ENCODE measurements around the gene RAB3GAP1. TPM values are rescaled to one million over a fixed set of nuclear protein-coding genes. Genes with fewer than 3 reads are reported as not detected.

Gene RAB3GAP1
- total RNA-seq, 1 experiment from 2014 or later: 32.0 TPM

- Mint-ChIP-seq H3K36me3 (ENCODE audit: insufficient read depth in 1 of 3, low read depth in 3 of 3) (peaks cover 0 to 6% (median 3%) of the 10 kb centered on the region in 3 experiments; a peak in 4 of 7 replicates), H3K4me3 (no peak overlapping the region), H3K27ac (no peak overlapping the region), H3K27me3 (ENCODE audit: low read depth) (no peaks in the 10 kb centered on the region), H3K4me1 (no peaks in the 10 kb centered on the region), H3K9me3 (no peaks in the 10 kb centered on the region)
- no peak overlapping the region for H2BK20ac ChIP-seq (ENCODE audit: low read depth, low read length, poor library complexity, severe bottlenecking)
- no peak overlapping the region for H3K9ac ChIP-seq (ENCODE audit: extremely low read depth, insufficient read length, low read length)
- no peak overlapping the region for H2BK120ac ChIP-seq (ENCODE audit: low read depth, low read length, poor library complexity, severe bottlenecking)
- H3T11ph ChIP-seq (ENCODE audit: low read length): no peak overlapping the region
- H2AK5ac ChIP-seq (ENCODE audit: insufficient read length, low read length): no peak overlapping the region
- H4K8ac ChIP-seq (replicated peaks; ENCODE audit: insufficient read length, low read depth, low read length): no peak overlapping the region
- no peaks in the 10 kb centered on the region for H3K79me2 ChIP-seq (ENCODE audit: insufficient read depth, low read length)
- no peak overlapping the region for H2BK5ac ChIP-seq (ENCODE audit: insufficient read length, low read length)
- H3K27ac ChIP-seq (ENCODE audit: insufficient read length, low read depth, low read length): no peak overlapping the region
- no peak overlapping the region for H3K18ac ChIP-seq (ENCODE audit: insufficient read length, low read depth, low read length)
- H3K27me3 ChIP-seq (ENCODE audit: insufficient read depth, low read length): no peaks in the 10 kb centered on the region
- no peak overlapping the region for H2BK12ac ChIP-seq (ENCODE audit: insufficient read length, low read depth, low read length)
- H4K20me1 ChIP-seq (ENCODE audit: control insufficient read depth, insufficient read depth, insufficient read length): no peaks in the 10 kb centered on the region
- TF ChIP-seq, protein P1, sequence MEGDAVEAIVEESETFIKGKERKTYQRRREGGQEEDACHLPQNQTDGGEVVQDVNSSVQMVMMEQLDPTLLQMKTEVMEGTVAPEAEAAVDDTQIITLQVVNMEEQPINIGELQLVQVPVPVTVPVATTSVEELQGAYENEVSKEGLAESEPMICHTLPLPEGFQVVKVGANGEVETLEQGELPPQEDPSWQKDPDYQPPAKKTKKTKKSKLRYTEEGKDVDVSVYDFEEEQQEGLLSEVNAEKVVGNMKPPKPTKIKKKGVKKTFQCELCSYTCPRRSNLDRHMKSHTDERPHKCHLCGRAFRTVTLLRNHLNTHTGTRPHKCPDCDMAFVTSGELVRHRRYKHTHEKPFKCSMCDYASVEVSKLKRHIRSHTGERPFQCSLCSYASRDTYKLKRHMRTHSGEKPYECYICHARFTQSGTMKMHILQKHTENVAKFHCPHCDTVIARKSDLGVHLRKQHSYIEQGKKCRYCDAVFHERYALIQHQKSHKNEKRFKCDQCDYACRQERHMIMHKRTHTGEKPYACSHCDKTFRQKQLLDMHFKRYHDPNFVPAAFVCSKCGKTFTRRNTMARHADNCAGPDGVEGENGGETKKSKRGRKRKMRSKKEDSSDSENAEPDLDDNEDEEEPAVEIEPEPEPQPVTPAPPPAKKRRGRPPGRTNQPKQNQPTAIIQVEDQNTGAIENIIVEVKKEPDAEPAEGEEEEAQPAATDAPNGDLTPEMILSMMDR (conservative IDR thresholded peaks at IDR 0.05): no peak
- no peak overlapping the region for H3K23ac ChIP-seq (ENCODE audit: insufficient read length, low read depth, low read length)
- no peak overlapping the region for H3K56ac ChIP-seq (ENCODE audit: insufficient read length, low read depth, low read length)
- no peak overlapping the region for H3K4me2 ChIP-seq (ENCODE audit: insufficient read depth, insufficient read length, low read length)
- H3K9me3 ChIP-seq (ENCODE audit: control insufficient read depth, low read depth, low read length): no peaks in the 10 kb centered on the region
- no peak for DNase-seq
- H2BK15ac ChIP-seq (ENCODE audit: low read depth, low read length): no peak overlapping the region
- no peak overlapping the region for H4K91ac ChIP-seq (ENCODE audit: insufficient read length, low read depth, low read length)
- no peaks in the 10 kb centered on the region for H3K4me1 ChIP-seq (ENCODE audit: insufficient read depth, low read length)
- no peak overlapping the region for H3K4ac ChIP-seq (ENCODE audit: low read depth, low read length)
- no peak overlapping the region for H2AFZ ChIP-seq (ENCODE audit: low read length)
- no peak overlapping the region for H3K14ac ChIP-seq (ENCODE audit: insufficient read depth, low read length)
- H3K79me1 ChIP-seq (ENCODE audit: insufficient read depth, low read depth, low read length, poor library complexity, severe bottlenecking): no peaks in the 10 kb centered on the region
- no peak overlapping the region for H4K5ac ChIP-seq (ENCODE audit: insufficient read length, low read depth, low read length)
- no CpG with 5 or more reads among the region's 1 CpG for WGBS (ENCODE audit: extremely low coverage, insufficient read length, low lambda C conversion rate)
- no peaks in the 10 kb centered on the region for H3K23me2 ChIP-seq (ENCODE audit: insufficient read length, low read depth, low read length, poor library complexity, severe bottlenecking)
Observed at GRCh38 chr2:135219226-135219625, 167.1 kb downstream of the RAB3GAP1 start.

Other genes with a start within 250 kb of the RAB3GAP1 start
- not detected in 2 replicates for gene ACMSD, start 213.7 kb upstream of the RAB3GAP1 start, total RNA-seq (2021)
- 39.3 and 42.0 TPM in 2 replicates for gene CCNT2, start 133.5 kb upstream of the RAB3GAP1 start, total RNA-seq (2021)
- gene MAP3K19, start 4.8 kb upstream of the RAB3GAP1 start, total RNA-seq (2021): not detected in 2 replicates

Data from H9 (cell line).